Heart left ventricle (tissue), 16 donors: ENCODE data around the gene CRB1. TPM values are rescaled to one million over a fixed set of nuclear protein-coding genes. Genes with fewer than 3 reads are reported as not detected.

ENCODE experiments used
- ATAC-seq, 4 donors: fragments of 200-7000 bp; cut with Tn5 transposase; one replicate each; pipeline ENCODE4 v1.9.1; 2020 to 2022; ENCODE audit warnings: moderate library complexity in 4 of 4, mild to moderate bottlenecking in 3 of 4, moderate number of reproducible peaks in 1 of 4
- DNase-seq, 5 donors: peaks; one replicate each; pipeline ENCODE4 v3.0.0-alpha.2; 2020
- H3K27ac ChIP-seq, 12 donors: fragments of 200-600 bp; sonication (generic) in 4 of 12; one replicate each; pipeline versions ENCODE4 v1.5.0 to v1.8.0; 2016 to 2022; ENCODE audit warnings: mild to moderate bottlenecking in 2 of 12
- H3K27me3 ChIP-seq, 9 donors: fragments of 200-600 bp; sonication (generic) in 2 of 9; one replicate each; pipeline versions ENCODE4 v1.5.1 to v1.8.0; 2016 to 2022; ENCODE audit warnings: mild to moderate bottlenecking in 3 of 9
- H3K36me3 ChIP-seq, 9 donors: fragments of 200-600 bp; sonication (generic) in 2 of 9; one replicate each; pipeline versions ENCODE4 v1.5.0 to v1.8.0; 2018 to 2022; ENCODE audit warnings: mild to moderate bottlenecking in 2 of 9
- H3K4me1 ChIP-seq, 12 donors: fragments of 200-600 bp; sonication (generic) in 4 of 12; one replicate each; pipeline versions ENCODE4 v1.5.0 to v1.8.0; 2016 to 2022; ENCODE audit warnings: mild to moderate bottlenecking in 3 of 12
- H3K4me3 ChIP-seq, 12 donors: fragments of 200-600 bp; sonication (generic) in 4 of 12; one replicate each; pipeline versions ENCODE4 v1.5.0 to v1.8.0; 2017 to 2022; ENCODE audit warnings: mild to moderate bottlenecking in 9 of 12, moderate library complexity in 4 of 12
- H3K9me3 ChIP-seq, 12 donors: fragments of 200-600 bp; sonication (generic) in 4 of 12; one replicate each; pipeline versions ENCODE4 v1.5.0 to v1.8.0; 2016 to 2022; ENCODE audit warnings: mild to moderate bottlenecking in 1 of 12
- POLR2A ChIP-seq, 2 donors: fragments of 450-650 bp; IDR thresholded peaks; one replicate each; pipeline ENCODE4 v1.6.1; 2017; ENCODE audit warnings: antibody characterized with exemption in 2 of 2, mild to moderate bottlenecking in 2 of 2, moderate library complexity in 2 of 2
- WGBS, 4 donors: extraction: QIAGEN DNeasy Blood & Tissue Kit in 2 of 4; methylation state at CpG; one replicate each; pipeline versions ENCODE4 v1.1.5 to v1.1.7; 2013 to 2018; 5-methylcytosine and 5-hydroxymethylcytosine counted together
- intact Hi-C, 10 donors: fragments of 100-400 bp; cut with DNase I; formaldehyde crosslinking; loops; one replicate each; pipeline versions ENCODE4 v1.11.1 to v1.14.2; 2022
- polyA plus RNA-seq, 2 donors: library from polyadenylated mRNA; stranded (reverse); fragments of 200-250 nt; gene quantifications; one replicate each; pipeline ENCODE4 v1.2.3, GENCODE V29; 2013
- total RNA-seq, 9 donors: library from RNA; depleted of rRNA in 2 of 9; stranded (reverse); fragments of >200 nt in 2 of 9; fragmentation: NEBNext Ultra II Directional in 3 of 9; extraction: Animal tissue kit (Norgen Biotek cat#: 25700) in 3 of 9; gene quantifications; one replicate each; pipeline versions ENCODE4 v1.1.0 to v1.2.4, GENCODE V29; 2016 to 2023
- TF ChIP-seq, protein P1 (sequence below), 12 donors: fragments of 200-600 bp; sonication (generic) in 4 of 12; IDR thresholded peaks; one replicate each; pipeline versions ENCODE4 v1.5.0 to v1.8.0; 2018 to 2022; ENCODE audit warnings: antibody characterized with exemption in 12 of 12, mild to moderate bottlenecking in 5 of 12
- donor health status: ischemic (EF 13 %, LVEDD 7.1; RV severe dilation, severe dysfunction).
- donor health status: healthy with polysubstance abuse.
- donor health status: DM: no; HTN: yes; CAD: no.
- donor health status: DM: no; HTN: no; CAD: no.
- donor health status: ischemic (EF 25% LVEDD 6.9; RV normal size, moderate dysfunction).
- donor health status: ischemic (EF 25% LVEDD 5.7; RV mildly dilated, moderate dysfunction).
- donor health status: healthy.
- donor health status: DM: yes; HTN: yes; CAD: no.
- donor health status: ischemic (EF 35%, LVEDD 5.7; RV mildly dilated, moderate dysfunction).
- donor health status: nonischemic (EF 11% LVEDD 7.7; RV severe dilation, severe dysfunction).
- donor health status: DM: yes; HTN: yes; CAD: no.
- donor health status: PGD.
- donor health status: ischemic (EF 29% LVEDD 5.4; RV normal size, mild dysfunction).
- donor health status: nonischemic (EF 23%, LVEDD 6.1; RV moderate dilation, normal function).

Gene CRB1
- total and polyA plus RNA-seq, 11 donors: 0.06 to 0.56 (median 0.29) TPM; not detected in 2

DNA sequence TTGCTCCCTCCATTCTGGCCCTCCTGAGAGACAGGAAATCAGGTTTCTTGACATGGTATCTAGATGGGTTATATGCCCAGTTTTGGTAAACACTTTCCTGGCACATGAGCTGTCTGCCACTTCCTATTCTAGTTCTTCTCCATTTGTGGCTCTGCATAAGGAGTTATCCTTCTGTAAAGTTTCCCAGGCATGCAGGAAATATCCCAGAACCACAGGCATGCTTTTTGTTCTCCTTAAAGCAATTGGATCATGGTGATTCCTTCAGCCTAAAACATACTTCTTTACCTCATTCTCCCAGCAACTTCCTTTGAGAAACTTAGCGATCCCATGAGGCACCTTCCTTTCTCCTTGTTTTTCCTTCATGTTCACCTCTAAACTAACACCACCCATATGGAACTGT lies 199.8 kb downstream of the CRB1 start:
- no peak for ATAC-seq
- Histone ChIP-seq H3K4me1 (peaks cover 0 to 8% (median 0%) of the 10 kb centered on the region in 12 donors), H3K27me3 (peaks cover 0 to 3% (median 0%) of the 10 kb centered on the region in 9 donors), H3K9me3 (no peaks in the 10 kb centered on the region), H3K4me3 (no peak overlapping the region), H3K36me3 (no peaks in the 10 kb centered on the region), H3K27ac (no peak overlapping the region)
- WGBS, 4 donors: 82 to 92% (median 88%) methylated on average over 1 of the region's 1 CpG
- no peak for DNase-seq
- intact Hi-C loops: no loop called here
- TF ChIP-seq POLR2A (IDR thresholded peaks at IDR 0.05): no peak
- TF ChIP-seq, protein P1, sequence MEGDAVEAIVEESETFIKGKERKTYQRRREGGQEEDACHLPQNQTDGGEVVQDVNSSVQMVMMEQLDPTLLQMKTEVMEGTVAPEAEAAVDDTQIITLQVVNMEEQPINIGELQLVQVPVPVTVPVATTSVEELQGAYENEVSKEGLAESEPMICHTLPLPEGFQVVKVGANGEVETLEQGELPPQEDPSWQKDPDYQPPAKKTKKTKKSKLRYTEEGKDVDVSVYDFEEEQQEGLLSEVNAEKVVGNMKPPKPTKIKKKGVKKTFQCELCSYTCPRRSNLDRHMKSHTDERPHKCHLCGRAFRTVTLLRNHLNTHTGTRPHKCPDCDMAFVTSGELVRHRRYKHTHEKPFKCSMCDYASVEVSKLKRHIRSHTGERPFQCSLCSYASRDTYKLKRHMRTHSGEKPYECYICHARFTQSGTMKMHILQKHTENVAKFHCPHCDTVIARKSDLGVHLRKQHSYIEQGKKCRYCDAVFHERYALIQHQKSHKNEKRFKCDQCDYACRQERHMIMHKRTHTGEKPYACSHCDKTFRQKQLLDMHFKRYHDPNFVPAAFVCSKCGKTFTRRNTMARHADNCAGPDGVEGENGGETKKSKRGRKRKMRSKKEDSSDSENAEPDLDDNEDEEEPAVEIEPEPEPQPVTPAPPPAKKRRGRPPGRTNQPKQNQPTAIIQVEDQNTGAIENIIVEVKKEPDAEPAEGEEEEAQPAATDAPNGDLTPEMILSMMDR (IDR thresholded peaks at IDR 0.05): no peak

GRCh38 chr1:197468543-197469175 lies 200.6 kb downstream of the CRB1 start:
- WGBS, 4 donors: 82 to 90% (median 87%) methylated on average over 9 of the region's 9 CpGs
- ATAC-seq (no peak), DNase-seq (no peak)
- no peak overlapping the region for H3K27ac ChIP-seq
- peaks cover 0 to 8% (median 0%) of the 10 kb centered on the region in 12 donors for H3K4me1 ChIP-seq
- no peak overlapping the region for H3K4me3 ChIP-seq
- no peaks in the 10 kb centered on the region for H3K9me3 ChIP-seq
- no peak for TF ChIP-seq POLR2A (IDR thresholded peaks at IDR 0.05)
- TF ChIP-seq, protein P1 (IDR thresholded peaks at IDR 0.05): no peak
- H3K36me3 ChIP-seq: no peaks in the 10 kb centered on the region
- intact Hi-C loops: no loop called here
- H3K27me3 ChIP-seq: peaks cover 0 to 6% (median 0%) of the 10 kb centered on the region in 9 donors

DNA sequence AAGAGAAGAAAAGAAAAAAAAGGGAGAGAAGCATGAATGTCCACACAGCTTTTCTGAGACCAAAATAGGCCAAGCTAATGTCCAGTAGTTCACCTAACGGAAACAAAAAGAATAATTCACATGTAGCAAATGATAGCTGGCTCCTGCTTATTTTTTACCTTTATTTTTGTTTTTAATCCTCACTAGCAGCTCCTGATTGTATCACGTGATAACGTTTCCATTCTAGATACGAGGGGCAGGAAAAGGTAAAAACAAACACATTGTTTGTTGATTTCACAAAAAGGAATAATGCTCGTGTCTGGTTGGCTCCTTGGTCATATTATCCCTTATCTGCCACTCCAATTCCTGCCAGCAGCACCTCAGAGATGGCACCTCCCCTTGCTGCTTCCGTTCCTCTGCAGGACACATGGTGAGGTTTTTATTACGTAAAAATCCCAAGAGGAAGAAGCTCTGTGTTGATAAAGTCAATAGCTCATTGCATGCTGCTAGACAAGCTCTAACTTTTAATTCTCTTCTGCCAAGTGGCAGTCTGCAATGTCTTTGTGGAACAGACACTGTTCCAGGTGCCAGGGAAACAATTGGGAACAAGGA lies 201.7 kb downstream of the CRB1 start:
- DNase-seq (no peak), ATAC-seq (no peak)
- H3K9me3 ChIP-seq: no peaks in the 10 kb centered on the region
- H3K36me3 ChIP-seq: no peaks in the 10 kb centered on the region
- 44 to 51% (median 49%) methylated on average over 7 of the region's 7 CpGs for WGBS, 4 donors
- no peak overlapping the region for H3K27ac ChIP-seq
- peaks cover 0 to 6% (median 0%) of the 10 kb centered on the region in 9 donors for H3K27me3 ChIP-seq
- no peak overlapping the region for H3K4me3 ChIP-seq
- H3K4me1 ChIP-seq: peaks cover 0 to 8% (median 0%) of the 10 kb centered on the region in 12 donors
- intact Hi-C loops: no loop called here
- no peak for TF ChIP-seq POLR2A (IDR thresholded peaks at IDR 0.05)
- TF ChIP-seq, protein P1 (IDR thresholded peaks at IDR 0.05): no peak

DNA sequence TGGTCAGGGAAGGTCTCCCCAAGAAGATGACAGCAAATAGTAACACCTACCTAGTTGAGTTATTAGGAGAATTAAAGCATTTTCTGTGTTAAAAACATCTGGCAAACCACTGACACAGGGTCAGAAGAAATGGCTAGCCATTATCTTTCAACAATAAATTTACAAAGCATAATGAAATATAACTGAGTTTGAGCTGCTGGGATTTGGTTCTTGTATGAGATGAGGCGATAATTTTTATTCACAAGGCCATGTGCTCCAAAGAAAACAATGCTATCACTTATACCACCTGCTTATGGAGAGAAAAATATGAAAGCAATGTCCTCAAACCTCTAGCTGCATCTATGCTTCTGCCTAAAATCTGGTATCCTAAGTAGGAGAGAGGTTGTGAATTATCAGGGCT lies 202.3 kb downstream of the CRB1 start:
- DNase-seq: no peak
- H3K27ac ChIP-seq: no peak overlapping the region
- H3K9me3 ChIP-seq: no peaks in the 10 kb centered on the region
- no peak for ATAC-seq
- H3K4me3 ChIP-seq: no peak overlapping the region
- peaks cover 0 to 6% (median 0%) of the 10 kb centered on the region in 9 donors for H3K27me3 ChIP-seq
- 72 to 88% (median 79%) methylated on average over 1 of the region's 1 CpG for WGBS, 4 donors
- no peaks in the 10 kb centered on the region for H3K36me3 ChIP-seq
- intact Hi-C loops: no loop called here
- no peak for TF ChIP-seq POLR2A (IDR thresholded peaks at IDR 0.05)
- TF ChIP-seq, protein P1 (IDR thresholded peaks at IDR 0.05): no peak
- H3K4me1 ChIP-seq: peaks cover 0 to 8% (median 0%) of the 10 kb centered on the region in 12 donors
